GM18505 (cell line): ENCODE measurements around the gene SLC38A9.
"Not testable (repeated sequence)": the region's sequence is repeated elsewhere in the genome, so short reads cannot be mapped to it uniquely, and the experiment has no call there.

Source experiments
- ATAC-seq: cut with Tn5 transposase; IDR thresholded peaks from one replicate; pipeline ENCODE4 v1.9.1; 2021; ENCODE audit not compliant: unreplicated experiment
- POLR2A ChIP-seq: IDR thresholded peaks from 4 replicates; pipeline ENCODE4 v1.6.1; 2011; ENCODE audit warnings: borderline replicate concordance; ENCODE audit not compliant: insufficient read depth, insufficient read length; ENCODE audit errors: extremely low read depth

Gene SLC38A9, protein sequence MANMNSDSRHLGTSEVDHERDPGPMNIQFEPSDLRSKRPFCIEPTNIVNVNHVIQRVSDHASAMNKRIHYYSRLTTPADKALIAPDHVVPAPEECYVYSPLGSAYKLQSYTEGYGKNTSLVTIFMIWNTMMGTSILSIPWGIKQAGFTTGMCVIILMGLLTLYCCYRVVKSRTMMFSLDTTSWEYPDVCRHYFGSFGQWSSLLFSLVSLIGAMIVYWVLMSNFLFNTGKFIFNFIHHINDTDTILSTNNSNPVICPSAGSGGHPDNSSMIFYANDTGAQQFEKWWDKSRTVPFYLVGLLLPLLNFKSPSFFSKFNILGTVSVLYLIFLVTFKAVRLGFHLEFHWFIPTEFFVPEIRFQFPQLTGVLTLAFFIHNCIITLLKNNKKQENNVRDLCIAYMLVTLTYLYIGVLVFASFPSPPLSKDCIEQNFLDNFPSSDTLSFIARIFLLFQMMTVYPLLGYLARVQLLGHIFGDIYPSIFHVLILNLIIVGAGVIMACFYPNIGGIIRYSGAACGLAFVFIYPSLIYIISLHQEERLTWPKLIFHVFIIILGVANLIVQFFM

DNA sequence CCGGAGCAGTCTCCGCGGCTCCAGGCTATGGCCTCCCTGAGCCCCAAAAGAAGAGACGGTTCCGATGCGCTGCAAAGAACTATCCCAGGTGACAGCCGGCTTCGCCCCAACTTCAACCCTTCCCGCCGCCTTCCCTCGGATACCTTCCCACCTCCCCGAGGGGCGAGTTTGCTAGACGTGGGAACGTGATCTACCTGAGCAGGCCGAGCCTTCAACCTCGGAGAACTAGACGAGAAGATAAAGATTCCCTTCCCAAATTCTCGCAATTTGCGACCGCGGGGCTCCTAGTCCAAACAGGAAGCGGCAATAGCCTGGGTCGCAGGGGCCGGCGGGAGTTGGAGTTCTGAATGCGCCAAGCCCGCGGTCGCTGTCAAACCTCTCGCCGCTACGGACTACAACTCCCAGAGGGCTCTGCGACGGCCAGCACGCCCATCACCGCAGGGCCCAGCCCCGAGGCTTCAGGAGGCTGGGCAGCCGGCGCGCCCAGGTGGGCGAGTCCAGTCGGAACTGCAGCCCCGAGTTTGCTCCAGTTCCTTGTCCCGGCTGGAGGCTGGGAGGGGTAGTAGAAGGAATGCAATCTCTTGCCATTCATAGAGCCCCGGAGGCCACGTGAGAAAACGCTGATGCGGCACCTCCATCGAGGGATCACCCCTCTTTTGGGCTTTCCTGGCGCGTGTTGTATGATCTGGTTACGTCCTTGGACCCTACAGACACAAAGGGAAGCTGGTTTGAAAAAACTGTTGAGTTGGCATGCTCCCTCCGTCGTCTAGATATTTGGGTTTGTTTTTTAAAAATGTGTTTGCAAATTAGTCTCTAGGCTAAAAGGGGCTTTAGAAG lies at the start of gene SLC38A9:
SLC38A9 (minus strand) TSS at position 302 of the 837 bp plus-strand sequence. CDS start 14,366 bp downstream, outside the sequence.
- peak; percentile 73 for TF ChIP-seq POLR2A

DNA sequence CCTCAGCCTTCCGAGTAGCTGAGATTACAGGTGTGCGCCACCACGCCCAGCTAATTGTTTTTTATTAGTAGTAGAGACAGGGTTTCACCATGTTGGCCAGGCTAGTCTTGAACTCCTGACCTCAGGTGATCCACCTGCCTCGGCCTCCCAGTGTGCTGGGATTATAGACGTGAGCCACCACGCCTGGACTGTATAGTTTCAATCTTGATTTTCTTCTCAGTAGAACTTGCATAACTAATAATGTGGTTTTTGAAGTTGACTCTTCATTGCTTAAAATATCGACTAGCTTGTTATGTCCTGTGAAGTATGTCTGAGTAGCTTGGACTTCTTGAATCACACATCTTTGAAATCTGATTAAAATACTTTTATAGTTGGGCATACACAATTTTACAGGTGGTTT lies 49.6 kb upstream of the SLC38A9 start:
- not testable (repeated sequence) for ATAC-seq

More for the DNA sequence above, at the start of gene SLC38A9:
- peak; percentile 100 for ATAC-seq

- TF ChIP-seq POLR2A, result no peak
- ATAC-seq, result no peak
Measured at GRCh38 chr5:55758714-55759113, 46.6 kb upstream of the SLC38A9 start.

DNA sequence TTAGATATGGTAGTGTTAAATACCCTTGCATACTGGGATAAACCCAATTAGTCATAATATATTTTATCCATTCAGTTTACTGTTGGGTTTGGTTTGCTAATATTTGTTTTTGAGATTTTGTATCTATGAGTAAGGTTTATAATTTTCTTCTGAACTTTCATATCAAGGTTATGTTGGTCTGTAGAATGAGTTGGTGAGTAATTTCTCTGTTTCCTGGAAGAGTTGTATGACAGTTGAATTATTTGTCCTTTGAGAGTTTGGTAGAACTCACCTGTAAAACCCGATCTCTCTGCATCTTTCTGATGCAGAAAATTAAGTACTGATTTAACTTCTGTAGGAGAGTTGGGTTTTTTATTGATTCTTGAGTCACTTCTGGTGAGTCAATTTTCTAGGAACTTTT lies 46.1 kb upstream of the SLC38A9 start:
- no peak for ATAC-seq
- no peak for TF ChIP-seq POLR2A

- TF ChIP-seq POLR2A, result no peak
- no peak for ATAC-seq
Measured at GRCh38 chr5:55750499-55750898, 38.4 kb upstream of the SLC38A9 start.

DNA sequence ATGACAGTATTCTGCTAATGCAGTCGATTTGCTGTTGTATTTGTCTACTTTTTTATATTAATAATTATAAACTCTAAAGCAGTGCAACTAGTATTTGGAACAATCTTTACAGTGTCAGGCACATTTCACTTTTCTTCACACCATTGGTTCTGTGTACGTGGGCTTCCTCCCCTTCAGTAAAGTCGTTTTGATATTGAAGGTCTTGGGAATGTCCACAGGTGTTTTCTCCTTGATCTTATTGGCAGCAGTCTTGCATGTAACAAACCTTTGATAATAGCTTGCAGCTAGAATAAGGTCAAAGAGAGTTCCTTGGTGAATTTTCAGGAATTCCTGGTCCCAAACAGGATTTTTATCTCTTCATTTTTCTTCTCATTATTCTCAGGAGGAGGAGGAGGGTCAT lies 37.9 kb upstream of the SLC38A9 start:
- ATAC-seq, result no peak
- no peak for TF ChIP-seq POLR2A

DNA sequence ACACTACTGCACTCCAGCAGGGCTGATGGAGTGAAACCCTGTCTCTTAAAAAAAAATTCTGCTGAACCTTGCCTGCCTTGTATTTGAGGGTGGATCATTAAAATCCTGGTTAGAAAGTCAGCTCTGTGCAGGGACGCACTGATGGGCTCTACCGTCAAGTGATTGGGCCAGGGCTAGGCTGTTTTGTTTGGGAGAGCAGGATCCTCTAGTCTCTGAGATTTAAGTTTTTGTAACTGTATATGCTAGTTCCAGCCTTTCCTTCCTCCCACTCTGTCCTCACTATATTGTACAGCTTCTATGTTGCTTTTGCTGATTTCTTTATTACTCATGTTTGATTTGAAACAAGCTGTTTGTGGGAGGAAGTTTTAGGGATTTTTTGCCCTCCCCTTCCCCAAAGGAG lies 37.3 kb upstream of the SLC38A9 start:
- no peak for ATAC-seq
- TF ChIP-seq POLR2A, result no peak

GRCh38 chr5:55747778-55748318 lies 35.7 kb upstream of the SLC38A9 start:
- no peak for TF ChIP-seq POLR2A
- no peak for ATAC-seq

DNA sequence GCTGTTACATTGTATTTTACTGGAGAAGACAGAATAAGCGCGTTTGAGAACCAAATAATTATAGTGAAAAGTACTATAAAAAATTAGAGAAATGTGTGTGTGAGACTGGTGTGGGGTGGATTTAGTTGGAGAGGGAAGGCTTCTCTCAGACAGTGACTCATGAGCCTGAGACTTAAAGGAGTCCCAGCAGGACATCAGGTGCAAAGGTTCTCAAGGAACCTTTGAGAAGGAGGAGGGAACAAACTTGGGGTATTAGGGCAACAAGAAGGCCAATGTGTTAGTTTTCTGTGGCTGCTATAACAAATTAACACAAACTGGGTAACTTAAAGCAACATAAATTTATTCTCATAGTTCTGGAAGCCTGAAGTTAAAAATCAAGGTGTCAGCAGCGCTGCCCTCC lies 30.7 kb upstream of the SLC38A9 start:
- no peak for ATAC-seq
- TF ChIP-seq POLR2A, result no peak

GRCh38 chr5:55737793-55738192 lies 25.7 kb upstream of the SLC38A9 start, which contains the start of gene DDX4:
DDX4 (plus strand) TSS chr5:55738061; CDS start chr5:55738964, 903 bp downstream.
- no peak for ATAC-seq
- no peak for TF ChIP-seq POLR2A

GRCh38 chr5:55734658-55735057 lies 22.5 kb upstream of the SLC38A9 start:
- TF ChIP-seq POLR2A, result no peak
- ATAC-seq, result no peak

DNA sequence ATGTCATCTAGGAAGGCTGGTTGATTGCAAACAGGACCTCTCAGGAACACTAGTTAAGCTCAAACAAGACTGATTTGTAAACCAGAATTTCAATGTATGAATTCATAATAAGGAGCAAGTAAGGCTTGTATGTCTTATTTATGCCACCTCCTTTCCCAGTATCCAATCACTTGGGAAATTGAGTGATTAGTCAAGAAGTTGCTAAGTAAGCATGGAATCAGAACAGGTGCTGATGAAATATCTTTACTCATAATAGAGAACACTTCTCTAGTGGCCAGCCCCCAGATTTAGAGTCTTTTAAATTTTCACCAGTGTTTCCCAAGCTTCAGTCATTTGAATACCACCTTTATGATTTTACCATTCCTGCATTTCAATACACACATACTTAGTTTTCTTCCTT lies 20.5 kb upstream of the SLC38A9 start:
- no peak for TF ChIP-seq POLR2A
- no peak for ATAC-seq

DNA sequence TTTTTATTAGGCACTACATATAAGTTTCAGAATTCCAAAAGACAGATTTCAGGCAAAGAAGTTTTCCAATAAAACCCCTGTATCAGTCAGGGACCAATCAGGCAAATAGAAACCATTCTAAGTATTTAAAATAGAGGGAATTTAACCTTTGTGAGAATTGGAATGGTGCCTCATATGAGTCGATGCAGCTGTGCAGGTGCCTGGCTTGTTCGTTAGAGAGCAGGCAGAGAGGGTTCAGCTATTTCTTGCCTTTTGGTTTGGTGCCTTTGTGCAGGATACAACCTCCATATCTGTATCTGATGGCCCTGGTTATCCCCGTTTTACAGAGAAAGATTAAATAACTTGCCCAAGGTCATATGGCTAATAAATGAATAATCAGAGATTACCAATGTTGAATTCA lies 19.7 kb upstream of the SLC38A9 start:
- ATAC-seq, result no peak
- no peak for TF ChIP-seq POLR2A
